ENCODE measurements around the gene SRBD1.

The SRBD1 gene

DNA sequence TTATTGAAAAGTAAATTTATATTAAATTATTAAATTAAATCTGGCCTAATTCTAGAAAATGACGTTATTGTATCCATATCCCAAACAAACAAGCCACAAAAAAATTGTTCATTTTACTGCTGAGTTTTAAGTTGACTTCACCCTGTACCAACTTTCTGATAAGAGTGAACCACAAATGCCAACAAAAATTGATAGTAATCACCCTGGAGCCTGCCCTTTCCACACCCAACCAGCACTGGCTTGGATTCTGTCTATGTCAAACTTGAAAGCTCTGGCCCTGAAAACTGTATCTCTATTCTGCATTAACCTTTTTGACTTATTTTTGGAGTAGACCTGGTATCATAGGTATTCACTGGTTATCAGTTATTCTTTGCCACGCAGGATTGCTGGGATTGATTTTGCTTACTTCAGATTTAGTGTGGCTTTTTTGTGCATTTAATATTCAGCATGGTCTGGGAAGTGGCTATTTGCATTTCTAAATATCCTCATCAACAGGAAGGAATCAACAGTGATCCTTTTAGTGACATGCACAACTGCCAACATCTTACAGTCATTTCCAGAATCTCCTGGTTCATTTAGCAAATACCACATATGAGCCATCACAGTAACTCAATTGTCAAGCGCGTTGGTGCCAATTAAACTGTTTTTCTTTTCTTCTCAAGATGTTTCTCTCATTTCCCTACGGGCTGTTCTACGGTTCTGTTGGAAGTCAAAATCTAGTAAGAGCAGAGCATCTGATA, 11.4 kb upstream of the SRBD1 start:
- no peak for DNase-seq
- H3K27me3 ChIP-seq (replicated peaks; ENCODE audit: insufficient read depth, low read length), result no peaks in the 10 kb centered on the region
- H4K20me1 ChIP-seq (ENCODE audit: insufficient read depth, low read length), result no peaks in the 10 kb centered on the region
- no peaks in the 10 kb centered on the region for H3K36me3 ChIP-seq (replicated peaks; ENCODE audit: insufficient read depth, low read length)
- H3K9me2 ChIP-seq (replicated peaks; ENCODE audit: insufficient read depth, low read length), result no peaks in the 10 kb centered on the region
- H3K9ac ChIP-seq (ENCODE audit: low read length), result no peak overlapping the region
- peaks cover 16% of the 10 kb centered on the region for H3K4me1 ChIP-seq (ENCODE audit: low read length)
- peaks cover 5% of the 10 kb centered on the region; the same call in 1 of the 2 replicates for H3F3A ChIP-seq (ENCODE audit: insufficient read depth, low read length)
- no peak overlapping the region for H3K4me2 ChIP-seq (ENCODE audit: low read depth, low read length)
- no peak overlapping the region for H2AFZ ChIP-seq (ENCODE audit: low read length)
- no peak overlapping the region for H3K27ac ChIP-seq (ENCODE audit: low read length)
- no peak overlapping the region for H3K4me3 ChIP-seq (ENCODE audit: low read length)
- no peaks in the 10 kb centered on the region for H3K79me2 ChIP-seq (ENCODE audit: low read length)
- no peaks in the 10 kb centered on the region for H3K9me3 ChIP-seq (replicated peaks; ENCODE audit: insufficient read depth, low read length)
- TF ChIP-seq EZH2phosphoT487 (IDR thresholded peaks at IDR 0.05; ENCODE audit: low read length) (no peak), EZH2 (optimal IDR thresholded peaks at IDR 0.05; ENCODE audit: low read depth, low read length) (no peak)
- TF ChIP-seq, protein P1, sequence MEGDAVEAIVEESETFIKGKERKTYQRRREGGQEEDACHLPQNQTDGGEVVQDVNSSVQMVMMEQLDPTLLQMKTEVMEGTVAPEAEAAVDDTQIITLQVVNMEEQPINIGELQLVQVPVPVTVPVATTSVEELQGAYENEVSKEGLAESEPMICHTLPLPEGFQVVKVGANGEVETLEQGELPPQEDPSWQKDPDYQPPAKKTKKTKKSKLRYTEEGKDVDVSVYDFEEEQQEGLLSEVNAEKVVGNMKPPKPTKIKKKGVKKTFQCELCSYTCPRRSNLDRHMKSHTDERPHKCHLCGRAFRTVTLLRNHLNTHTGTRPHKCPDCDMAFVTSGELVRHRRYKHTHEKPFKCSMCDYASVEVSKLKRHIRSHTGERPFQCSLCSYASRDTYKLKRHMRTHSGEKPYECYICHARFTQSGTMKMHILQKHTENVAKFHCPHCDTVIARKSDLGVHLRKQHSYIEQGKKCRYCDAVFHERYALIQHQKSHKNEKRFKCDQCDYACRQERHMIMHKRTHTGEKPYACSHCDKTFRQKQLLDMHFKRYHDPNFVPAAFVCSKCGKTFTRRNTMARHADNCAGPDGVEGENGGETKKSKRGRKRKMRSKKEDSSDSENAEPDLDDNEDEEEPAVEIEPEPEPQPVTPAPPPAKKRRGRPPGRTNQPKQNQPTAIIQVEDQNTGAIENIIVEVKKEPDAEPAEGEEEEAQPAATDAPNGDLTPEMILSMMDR (IDR thresholded peaks at IDR 0.05; ENCODE audit: low read length), result no peak

DNA sequence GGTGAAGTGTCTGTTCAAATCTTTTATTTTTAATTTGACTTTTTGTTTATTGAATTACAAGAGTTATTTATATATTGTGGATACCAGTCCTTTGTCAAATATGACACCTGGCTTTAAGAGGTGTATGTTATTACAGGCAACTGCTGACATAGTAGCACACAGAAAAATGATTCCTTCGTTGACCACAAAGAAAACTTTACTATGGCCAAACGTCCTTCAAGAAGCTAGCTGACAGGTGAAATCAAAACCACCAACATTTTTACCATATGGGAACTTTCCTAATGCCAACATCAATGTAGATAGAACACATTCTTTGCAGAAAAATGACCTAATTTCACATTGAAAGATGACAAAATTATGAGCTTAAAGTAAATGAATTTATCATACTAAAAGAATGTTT, 6.4 kb upstream of the SRBD1 start:
- no peak overlapping the region for H3K9ac ChIP-seq (ENCODE audit: low read length)
- no peaks in the 10 kb centered on the region for H3K36me3 ChIP-seq (replicated peaks; ENCODE audit: insufficient read depth, low read length)
- peaks cover 32% of the 10 kb centered on the region for H3K4me1 ChIP-seq (ENCODE audit: low read length)
- no peaks in the 10 kb centered on the region for H3K9me3 ChIP-seq (replicated peaks; ENCODE audit: insufficient read depth, low read length)
- no peaks in the 10 kb centered on the region for H3K9me2 ChIP-seq (replicated peaks; ENCODE audit: insufficient read depth, low read length)
- no peaks in the 10 kb centered on the region for H4K20me1 ChIP-seq (ENCODE audit: insufficient read depth, low read length)
- DNase-seq, result peak; percentile 86
- H3K4me2 ChIP-seq (ENCODE audit: low read depth, low read length), result peak overlapping the region; percentile 24
- H3K27ac ChIP-seq (ENCODE audit: low read length), result peak overlapping the region; percentile 67
- no peaks in the 10 kb centered on the region for H3K79me2 ChIP-seq (ENCODE audit: low read length)
- no peak overlapping the region for H2AFZ ChIP-seq (ENCODE audit: low read length)
- TF ChIP-seq EZH2 (optimal IDR thresholded peaks at IDR 0.05; ENCODE audit: low read depth, low read length) (no peak), EZH2phosphoT487 (IDR thresholded peaks at IDR 0.05; ENCODE audit: low read length) (no peak)
- TF ChIP-seq, protein P1 (IDR thresholded peaks at IDR 0.05; ENCODE audit: low read length), result no peak
- no peak overlapping the region for H3K4me3 ChIP-seq (ENCODE audit: low read length)
- H3K27me3 ChIP-seq (replicated peaks; ENCODE audit: insufficient read depth, low read length), result no peaks in the 10 kb centered on the region
- H3F3A ChIP-seq (ENCODE audit: insufficient read depth, low read length), result peaks cover 9% of the 10 kb centered on the region; the same call in 1 of the 2 replicates

DNA sequence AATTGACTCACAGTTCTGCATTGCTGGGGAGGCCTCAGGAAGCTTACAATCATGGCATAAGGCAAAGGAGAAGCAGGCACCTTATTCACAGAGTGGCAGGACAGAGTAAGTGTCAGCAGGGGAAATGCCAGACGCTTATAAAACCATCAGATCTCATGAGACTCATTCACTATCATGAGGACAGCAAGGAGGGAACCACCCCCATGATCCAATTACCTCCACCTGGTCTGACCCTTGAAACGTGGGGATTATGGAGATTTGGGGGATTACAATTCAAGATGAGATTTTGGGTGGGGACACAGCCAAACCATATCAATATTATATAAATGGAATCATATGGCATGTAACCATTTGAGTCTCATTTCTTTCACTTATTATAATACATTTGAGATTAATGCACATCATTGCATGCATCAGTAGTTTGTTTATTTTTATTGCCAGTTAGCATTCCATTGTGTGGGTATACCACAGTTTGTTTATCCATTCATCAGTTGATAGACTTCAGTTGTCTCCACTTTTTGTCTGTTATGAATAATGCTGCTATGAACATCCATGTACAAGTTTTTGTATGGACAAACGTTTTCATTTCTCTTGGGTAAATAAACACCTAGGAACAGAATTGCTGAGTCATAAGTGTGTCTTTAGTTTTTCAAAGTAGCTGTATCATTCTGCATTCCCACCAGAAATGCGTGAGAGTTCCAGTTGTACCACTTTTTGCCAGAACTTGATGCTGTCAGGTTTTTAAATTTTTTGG, 5.8 kb upstream of the SRBD1 start:
- Histone ChIP-seq H3K79me2 (ENCODE audit: low read length) (no peaks in the 10 kb centered on the region), H3K27ac (ENCODE audit: low read length) (peak overlapping the region; percentile 67), H3K4me2 (ENCODE audit: low read depth, low read length) (peak overlapping the region; percentile 24), H3K36me3 (replicated peaks; ENCODE audit: insufficient read depth, low read length) (no peaks in the 10 kb centered on the region), H3K9ac (ENCODE audit: low read length) (no peak overlapping the region), H3K4me3 (ENCODE audit: low read length) (no peak overlapping the region), H3K4me1 (ENCODE audit: low read length) (peaks cover 34% of the 10 kb centered on the region), H4K20me1 (ENCODE audit: insufficient read depth, low read length) (no peaks in the 10 kb centered on the region), H3F3A (ENCODE audit: insufficient read depth, low read length) (peaks cover 9% of the 10 kb centered on the region; the same call in 1 of the 2 replicates), H3K27me3 (replicated peaks; ENCODE audit: insufficient read depth, low read length) (no peaks in the 10 kb centered on the region), H2AFZ (ENCODE audit: low read length) (no peak overlapping the region; the same call in 1 of the 2 replicates), H3K9me3 (replicated peaks; ENCODE audit: insufficient read depth, low read length) (no peaks in the 10 kb centered on the region), H3K9me2 (replicated peaks; ENCODE audit: insufficient read depth, low read length) (no peaks in the 10 kb centered on the region)
- DNase-seq, result peak; percentile 24
- TF ChIP-seq EZH2phosphoT487 (IDR thresholded peaks at IDR 0.05; ENCODE audit: low read length) (no peak), EZH2 (optimal IDR thresholded peaks at IDR 0.05; ENCODE audit: low read depth, low read length) (no peak)
- TF ChIP-seq, protein P1 (IDR thresholded peaks at IDR 0.05; ENCODE audit: low read length), result no peak

Measured in MM.1S (cell line).